OCI-LY3 (cell line): Measurements from ENCODE around the gene TMEM245.
"Not testable (repeated sequence)": the region's sequence is repeated elsewhere in the genome, so short reads cannot be mapped to it uniquely, and the experiment has no call there.

Source experiments
- H2AFZ ChIP-seq: fragments of 200-600, 300-600 bp; shearing (Covaris generic); 2 replicates; pipeline ENCODE4 v1.6.0; 2014; ENCODE audit warnings: antibody characterized with exemption, low read depth, low read length
- H3K27ac ChIP-seq: fragments of 200-600, 300-600 bp; sonication (generic); 2 replicates; pipeline ENCODE4 v1.5.1; 2014; ENCODE audit warnings: mild to moderate bottlenecking, low read length, moderate library complexity, mixed read lengths
- H3K27me3 ChIP-seq: fragments of 200-600, 300-600 bp; sonication (generic); 2 replicates; pipeline ENCODE4 v1.6.1; 2014; ENCODE audit warnings: low read depth, low read length, mixed read lengths
- H3K36me3 ChIP-seq: fragments of 200-600, 300-600 bp; sonication (generic); replicated peaks from 2 replicates; pipeline ENCODE3; 2014; ENCODE audit warnings: low read depth, low read length, mixed read lengths
- H3K4me1 ChIP-seq: fragments of 300-600, 200-600 bp; sonication (generic); 2 replicates; pipeline ENCODE4 v1.6.1; 2014; ENCODE audit warnings: low read length, mixed read lengths
- H3K4me2 ChIP-seq: fragments of 200-600, 300-600 bp; sonication (generic); 2 replicates; pipeline ENCODE4 v1.6.1; 2014; ENCODE audit warnings: low read length, mixed read lengths
- H3K4me3 ChIP-seq: fragments of 300-600, 200-600 bp; sonication (generic); 2 replicates; pipeline ENCODE4 v1.5.1; 2014; ENCODE audit warnings: antibody characterized with exemption, mild to moderate bottlenecking, low read length, moderate library complexity
- H3K79me2 ChIP-seq: fragments of 300-600, 200-600 bp; shearing (Covaris generic); 2 replicates; pipeline ENCODE4 v1.6.1; 2014; ENCODE audit warnings: mild to moderate bottlenecking, low read length, mixed read lengths
- H3K9ac ChIP-seq: fragments of 300-600, 200-600 bp; shearing (Covaris generic); 2 replicates; pipeline ENCODE4 v1.6.0; 2014; ENCODE audit warnings: mild to moderate bottlenecking, low read length, moderate library complexity
- H3K9me3 ChIP-seq: fragments of 200-600, 300-600 bp; shearing (Covaris generic); 2 replicates; pipeline ENCODE4 v1.6.1; 2014; ENCODE audit warnings: low read length, mixed read lengths; ENCODE audit not compliant: insufficient read depth
- H4K20me1 ChIP-seq: fragments of 200-600, 300-600 bp; sonication (generic); 2 replicates; pipeline ENCODE4 v1.6.1; 2016; ENCODE audit warnings: low read length, mixed read lengths; ENCODE audit not compliant: insufficient read depth
- EZH2phosphoT487 ChIP-seq: fragments of 200-600 bp; shearing (Covaris generic); IDR thresholded peaks from 2 replicates; pipeline ENCODE4 v1.6.1; 2018; ENCODE audit warnings: antibody characterized with exemption, mixed run types, low read depth
- TF ChIP-seq, protein P1 (sequence below): fragments of 200-600, 300-600 bp; sonication (generic); IDR thresholded peaks from 2 replicates; pipeline ENCODE4 v1.5.1; 2014; ENCODE audit warnings: antibody characterized with exemption, low read length, low read depth

The TMEM245 gene

DNA sequence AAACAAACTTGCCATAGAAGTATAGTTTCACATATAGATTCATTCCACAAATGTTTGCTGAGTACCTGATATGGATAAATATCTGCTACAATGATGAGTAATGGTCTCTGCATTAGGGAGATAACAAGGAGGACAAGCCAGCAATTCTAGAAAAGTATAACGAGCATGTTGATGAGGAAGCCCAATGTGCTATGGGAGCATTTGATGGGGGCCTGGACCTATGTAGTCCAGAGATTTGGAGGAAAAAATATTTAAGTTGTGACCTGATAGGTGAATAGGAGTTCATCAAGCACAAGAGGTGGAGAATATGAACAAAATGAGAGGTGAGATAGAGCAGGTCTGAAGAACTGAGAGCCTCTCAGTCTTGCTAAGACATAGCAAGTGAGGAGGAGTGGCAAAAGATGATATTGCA lies 14.4 kb upstream of the TMEM245 start:
- H3K9ac ChIP-seq = no peak overlapping the region
- TF ChIP-seq EZH2phosphoT487 = no peak
- TF ChIP-seq, protein P1, sequence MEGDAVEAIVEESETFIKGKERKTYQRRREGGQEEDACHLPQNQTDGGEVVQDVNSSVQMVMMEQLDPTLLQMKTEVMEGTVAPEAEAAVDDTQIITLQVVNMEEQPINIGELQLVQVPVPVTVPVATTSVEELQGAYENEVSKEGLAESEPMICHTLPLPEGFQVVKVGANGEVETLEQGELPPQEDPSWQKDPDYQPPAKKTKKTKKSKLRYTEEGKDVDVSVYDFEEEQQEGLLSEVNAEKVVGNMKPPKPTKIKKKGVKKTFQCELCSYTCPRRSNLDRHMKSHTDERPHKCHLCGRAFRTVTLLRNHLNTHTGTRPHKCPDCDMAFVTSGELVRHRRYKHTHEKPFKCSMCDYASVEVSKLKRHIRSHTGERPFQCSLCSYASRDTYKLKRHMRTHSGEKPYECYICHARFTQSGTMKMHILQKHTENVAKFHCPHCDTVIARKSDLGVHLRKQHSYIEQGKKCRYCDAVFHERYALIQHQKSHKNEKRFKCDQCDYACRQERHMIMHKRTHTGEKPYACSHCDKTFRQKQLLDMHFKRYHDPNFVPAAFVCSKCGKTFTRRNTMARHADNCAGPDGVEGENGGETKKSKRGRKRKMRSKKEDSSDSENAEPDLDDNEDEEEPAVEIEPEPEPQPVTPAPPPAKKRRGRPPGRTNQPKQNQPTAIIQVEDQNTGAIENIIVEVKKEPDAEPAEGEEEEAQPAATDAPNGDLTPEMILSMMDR = no peak
- no peaks in the 10 kb centered on the region for H3K79me2 ChIP-seq
- H3K4me3 ChIP-seq = no peak overlapping the region
- H3K27me3 ChIP-seq = 0 out of 2 replicates have a peak, but pooled peaks cover 4% of the 10 kb centered on the region
- H3K9me3 ChIP-seq = no peaks in the 10 kb centered on the region
- no peak overlapping the region for H2AFZ ChIP-seq
- no peaks in the 10 kb centered on the region for H4K20me1 ChIP-seq
- H3K4me2 ChIP-seq = no peak overlapping the region
- no peak overlapping the region for H3K27ac ChIP-seq
- peaks cover 5% of the 10 kb centered on the region; the same call in 1 of the 2 replicates for H3K4me1 ChIP-seq
- no peaks in the 10 kb centered on the region for H3K36me3 ChIP-seq

DNA sequence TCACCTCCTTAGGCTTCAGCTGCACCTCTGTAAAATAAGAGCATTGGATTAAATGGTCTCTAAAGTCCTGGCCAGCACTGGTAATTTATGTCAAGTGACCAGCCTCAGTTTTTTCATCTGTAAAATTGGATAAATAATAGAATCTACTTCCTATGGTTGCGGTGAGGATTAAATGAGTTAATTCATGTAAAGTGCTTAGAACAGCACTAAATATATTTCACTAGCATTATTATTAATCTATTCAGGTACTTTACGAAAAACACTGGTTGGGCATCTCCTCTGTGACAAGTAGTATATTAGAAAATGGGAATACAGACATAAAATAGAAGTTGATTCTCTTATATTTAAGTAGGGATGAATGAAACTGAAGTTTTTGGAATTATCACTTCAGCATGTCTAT lies 13.8 kb upstream of the TMEM245 start:
- Histone ChIP-seq H4K20me1 (no peaks in the 10 kb centered on the region), H3K4me2 (no peak overlapping the region), H3K27me3 (0 out of 2 replicates have a peak, but pooled peaks cover 4% of the 10 kb centered on the region), H2AFZ (no peak overlapping the region), H3K4me1 (peaks cover 5% of the 10 kb centered on the region; the same call in 1 of the 2 replicates), H3K4me3 (no peak overlapping the region), H3K36me3 (no peaks in the 10 kb centered on the region), H3K9ac (no peak overlapping the region), H3K9me3 (no peaks in the 10 kb centered on the region), H3K27ac (no peak overlapping the region), H3K79me2 (no peaks in the 10 kb centered on the region)
- TF ChIP-seq EZH2phosphoT487 = no peak
- TF ChIP-seq, protein P1 = no peak

GRCh38 chr9:109132567-109133021 lies 12.8 kb upstream of the TMEM245 start:
- no peaks in the 10 kb centered on the region for H3K9me3 ChIP-seq
- TF ChIP-seq, protein P1 = no peak
- no peak for TF ChIP-seq EZH2phosphoT487
- H4K20me1 ChIP-seq = no peaks in the 10 kb centered on the region
- no peak overlapping the region for H3K4me2 ChIP-seq
- peaks cover 5% of the 10 kb centered on the region; the same call in 1 of the 2 replicates for H3K4me1 ChIP-seq
- 0 out of 2 replicates have a peak, but pooled peaks cover 4% of the 10 kb centered on the region for H3K27me3 ChIP-seq
- H3K27ac ChIP-seq = no peak overlapping the region
- H3K4me3 ChIP-seq = no peak overlapping the region
- H2AFZ ChIP-seq = no peak overlapping the region
- H3K9ac ChIP-seq = no peak overlapping the region
- H3K36me3 ChIP-seq = no peaks in the 10 kb centered on the region
- H3K79me2 ChIP-seq = no peaks in the 10 kb centered on the region

DNA sequence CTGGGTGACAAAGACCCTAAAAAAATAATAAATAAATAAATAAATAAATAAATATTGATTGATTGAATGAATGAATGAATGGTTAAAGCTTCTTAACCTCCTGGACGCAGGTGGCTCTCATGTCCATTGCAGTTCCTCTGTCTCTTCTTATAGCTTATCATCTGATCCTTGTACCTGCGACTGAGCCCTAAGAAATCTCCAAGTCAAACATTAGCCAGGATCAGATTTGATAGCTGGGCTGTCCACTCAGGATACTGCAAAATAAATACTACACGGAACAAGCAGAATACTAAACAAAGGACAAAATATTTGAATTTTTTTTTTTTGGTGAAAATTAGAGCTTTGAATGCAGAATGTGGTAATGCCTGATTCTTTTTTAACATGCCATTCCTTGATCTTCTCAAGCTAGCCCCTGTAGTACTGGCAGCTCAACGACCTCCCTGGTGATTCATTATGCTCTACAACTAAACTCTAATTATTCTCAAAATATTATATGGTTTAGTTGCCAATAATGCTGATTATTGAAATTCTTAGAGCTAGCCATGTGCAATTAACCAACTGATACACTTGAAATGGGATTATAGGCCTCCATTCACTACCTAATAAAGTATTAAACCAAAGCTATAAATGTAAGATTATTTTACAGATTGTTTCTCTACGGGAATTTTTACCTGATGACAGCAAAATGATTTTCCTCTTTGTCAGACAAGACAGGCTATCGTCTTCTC lies 9.9 kb upstream of the TMEM245 start:
- H3K36me3 ChIP-seq = no peaks in the 10 kb centered on the region
- H3K4me2 ChIP-seq = no peak overlapping the region
- 0 out of 2 replicates have a peak, but pooled peaks cover 4% of the 10 kb centered on the region for H3K27me3 ChIP-seq
- H3K9ac ChIP-seq = no peak overlapping the region
- H3K4me3 ChIP-seq = no peak overlapping the region
- H4K20me1 ChIP-seq = no peaks in the 10 kb centered on the region
- no peak for TF ChIP-seq EZH2phosphoT487
- TF ChIP-seq, protein P1 = no peak
- H3K4me1 ChIP-seq = no peaks in the 10 kb centered on the region
- H3K9me3 ChIP-seq = no peaks in the 10 kb centered on the region
- no peak overlapping the region for H2AFZ ChIP-seq
- no peak overlapping the region for H3K27ac ChIP-seq
- H3K79me2 ChIP-seq = no peaks in the 10 kb centered on the region

- H2AFZ ChIP-seq, H3K27ac ChIP-seq, H3K79me2 ChIP-seq, H3K27me3 ChIP-seq, H4K20me1 ChIP-seq, H3K36me3 ChIP-seq, H3K4me3 ChIP-seq, H3K4me2 ChIP-seq, H3K9me3 ChIP-seq, H3K9ac ChIP-seq: not testable (repeated sequence)
- peaks cover 12% of the 10 kb centered on the region for H3K4me1 ChIP-seq
Measured at GRCh38 chr9:109126671-109127070, 6.9 kb upstream of the TMEM245 start.
